GM18505 (cell line): ENCODE measurements around the gene TYW3.

Source experiments
- ATAC-seq: cut with Tn5 transposase; IDR thresholded peaks from one replicate; pipeline ENCODE4 v1.9.1; 2021; ENCODE audit not compliant: unreplicated experiment
- POLR2A ChIP-seq: IDR thresholded peaks from 4 replicates; pipeline ENCODE4 v1.6.1; 2011; ENCODE audit warnings: borderline replicate concordance; ENCODE audit not compliant: insufficient read depth, insufficient read length; ENCODE audit errors: extremely low read depth

The TYW3 gene

DNA sequence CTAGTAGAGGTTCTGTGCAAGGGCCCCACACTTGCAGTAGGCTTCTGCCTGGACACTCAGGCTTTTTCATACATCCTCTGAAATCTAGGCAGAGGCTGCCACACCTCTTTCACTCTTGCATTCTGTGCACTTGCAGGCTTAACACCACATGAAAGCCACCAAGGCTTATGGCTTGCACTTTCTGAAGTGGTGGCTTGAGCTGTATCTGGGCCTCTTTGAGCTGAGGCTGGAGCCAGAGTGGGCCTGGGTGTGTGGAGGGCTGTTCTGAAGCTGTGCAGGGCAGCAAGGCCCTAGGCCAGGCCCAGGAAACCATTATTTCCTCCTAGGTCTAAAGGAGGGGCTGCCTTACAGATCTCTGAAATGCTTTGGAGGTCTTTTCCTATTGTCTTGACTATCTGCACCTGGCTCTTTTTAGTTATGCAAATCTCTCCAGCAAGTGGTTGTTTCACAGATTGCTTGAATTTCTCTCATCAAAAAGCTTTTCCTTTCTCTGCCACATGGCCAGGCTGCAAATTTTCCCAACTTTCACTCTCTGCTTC, 66.2 kb downstream of the TYW3 start:
- no peak for ATAC-seq
- TF ChIP-seq POLR2A: no peak

DNA sequence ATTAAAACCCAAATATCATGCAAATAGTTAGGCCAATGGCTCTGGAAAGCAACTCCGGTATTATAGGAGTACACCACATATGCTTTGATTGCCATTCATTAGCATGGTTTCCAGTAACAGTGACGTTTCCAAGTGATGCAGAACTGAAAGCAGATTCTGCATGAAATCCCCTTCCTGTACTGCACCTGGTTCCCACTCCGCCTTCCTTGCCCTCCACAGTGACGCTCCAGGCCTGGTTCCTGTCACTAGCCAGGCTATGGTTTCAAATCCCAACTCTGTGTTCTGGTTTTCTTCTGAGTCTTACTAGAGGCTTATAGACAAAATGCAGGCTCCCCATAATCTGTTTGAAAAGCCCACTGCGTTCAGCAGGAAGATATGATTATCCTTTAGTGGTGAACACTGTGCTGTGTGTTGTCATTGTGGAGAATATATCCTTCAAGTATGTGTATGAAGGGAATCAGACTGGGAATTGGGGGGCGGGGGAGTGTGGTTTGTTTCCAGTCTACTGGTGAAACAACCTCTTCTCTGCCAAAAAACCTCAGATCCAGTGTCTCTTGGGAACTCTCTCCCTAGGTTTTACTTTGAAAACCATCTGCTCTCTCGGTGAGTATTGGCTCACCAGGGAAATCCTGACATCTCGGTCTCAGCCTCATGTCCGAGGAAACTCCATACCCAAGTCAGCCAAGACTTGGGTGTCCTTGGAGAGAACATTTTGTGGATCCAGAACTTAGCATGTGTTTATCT, 78.7 kb downstream of the TYW3 start:
- ATAC-seq: peak; percentile 48

DNA sequence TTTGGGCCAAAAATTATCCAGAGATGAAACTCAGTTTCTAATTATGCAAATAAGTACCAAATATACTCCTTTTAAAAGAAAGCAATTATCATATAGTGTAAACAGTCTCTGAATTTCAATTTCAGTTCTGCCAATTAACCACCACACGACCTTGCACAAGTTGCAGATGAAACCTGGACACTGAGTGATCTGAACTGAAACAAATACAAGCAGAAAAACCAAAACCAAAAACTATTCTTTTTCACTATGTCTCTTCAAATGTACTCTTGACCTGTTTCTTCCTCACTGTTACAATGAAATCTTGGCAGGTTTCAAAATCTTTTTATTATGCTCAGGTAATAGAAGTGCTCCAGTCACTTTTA, 79.2 kb downstream of the TYW3 start:
- no peak for TF ChIP-seq POLR2A
- peak; percentile 86 for ATAC-seq

More for the DNA sequence above, 78.7 kb downstream of the TYW3 start:
- no peak for TF ChIP-seq POLR2A
